ENCODE data around the gene SNAI3. TPM values are rescaled to one million over a fixed set of nuclear protein-coding genes. Genes with fewer than 3 reads are reported as not detected.

SNAI3 gene
- total RNA-seq, 2 experiments from 2014 or later: 5.2 to 5.3 TPM

- H3K4me1 Mint-ChIP-seq (ENCODE audit: low read depth): peaks cover 34% of the 10 kb centered on the region
- DNase-seq: no peak
- H3K36me3 Mint-ChIP-seq (ENCODE audit: low read depth): peaks cover 4% of the 10 kb centered on the region
- no peak for TF ChIP-seq CTCF (IDR thresholded peaks at IDR 0.05)
- no peaks in the 10 kb centered on the region for H3K27me3 Mint-ChIP-seq
- POLR2A ChIA-PET: interaction anchor here (0.7 to 3.5 kb wide), 3 partner anchors 8 to 11 kb away, joined by 3 to 21 read pairs (median 6); no protein-coding TSS in a partner anchor
- CTCF ChIA-PET: no interaction called here
- H3K4me3 Mint-ChIP-seq: no peak overlapping the region
- no peaks in the 10 kb centered on the region for H3K9me3 Mint-ChIP-seq
- no peak overlapping the region for H3K27ac Mint-ChIP-seq
- ATAC-seq: no peak
- intact Hi-C loops (cut with micrococcal nuclease): no loop called here
Observed at GRCh38 chr16:88692861-88693260, 6.6 kb upstream of the SNAI3 start.

- no peak for TF ChIP-seq CTCF (IDR thresholded peaks at IDR 0.05)
- no peaks in the 10 kb centered on the region for H3K27me3 Mint-ChIP-seq
- H3K36me3 Mint-ChIP-seq (ENCODE audit: low read depth): no peaks in the 10 kb centered on the region
- intact Hi-C loops (cut with micrococcal nuclease): no loop called here
- no peaks in the 10 kb centered on the region for H3K9me3 Mint-ChIP-seq
- DNase-seq (peak; percentile 47), ATAC-seq (peak; percentile 34)
- ChIA-PET CTCF (interaction anchor here (0.7 kb wide), 1 partner anchor 51 kb away, joined by 3 read pairs; no protein-coding TSS in a partner anchor), POLR2A (interaction anchor here (0.7 to 3.5 kb wide), 3 partner anchors 9 to 11 kb away, joined by 3 to 21 read pairs (median 6); no protein-coding TSS in a partner anchor)
- H3K27ac Mint-ChIP-seq: peak overlapping the region; percentile 66
- no peak overlapping the region for H3K4me3 Mint-ChIP-seq
- peaks cover 29% of the 10 kb centered on the region for H3K4me1 Mint-ChIP-seq (ENCODE audit: low read depth)
Observed at GRCh38 chr16:88691924-88692560, 5.7 kb upstream of the SNAI3 start.

GRCh38 chr16:88691129-88691813 is 5.0 kb upstream of the SNAI3 start:
- no peaks in the 10 kb centered on the region for H3K9me3 Mint-ChIP-seq
- no peak for DNase-seq
- peaks cover 29% of the 10 kb centered on the region for H3K4me1 Mint-ChIP-seq (ENCODE audit: low read depth)

GRCh38 chr16:88690341-88691128 is 4.2 kb upstream of the SNAI3 start:
- no peak for ATAC-seq
- CTCF ChIA-PET: no interaction called here
- DNase-seq: no peak
- peaks cover 29% of the 10 kb centered on the region for H3K4me1 Mint-ChIP-seq (ENCODE audit: low read depth)
- intact Hi-C loops (cut with micrococcal nuclease): no loop called here
- H3K9me3 Mint-ChIP-seq: no peaks in the 10 kb centered on the region
- H3K27me3 Mint-ChIP-seq: no peaks in the 10 kb centered on the region
- no peak overlapping the region for H3K4me3 Mint-ChIP-seq
- no peak overlapping the region for H3K27ac Mint-ChIP-seq
- POLR2A ChIA-PET: interaction anchor here (0.5 to 3.5 kb wide), 4 partner anchors 9 to 13 kb away, joined by 3 to 21 read pairs (median 5); no protein-coding TSS in a partner anchor
- TF ChIP-seq CTCF (IDR thresholded peaks at IDR 0.05): no peak
- H3K36me3 Mint-ChIP-seq (ENCODE audit: low read depth): no peaks in the 10 kb centered on the region

More at GRCh38 chr16:88691129-88691813, 5.0 kb upstream of the SNAI3 start:
- H3K36me3 Mint-ChIP-seq (ENCODE audit: low read depth): no peaks in the 10 kb centered on the region
- intact Hi-C loops (cut with micrococcal nuclease): no loop called here
- no peak for ATAC-seq
- H3K4me3 Mint-ChIP-seq: no peak overlapping the region
- no peak overlapping the region for H3K27ac Mint-ChIP-seq
- POLR2A ChIA-PET: interaction anchor here (0.5 to 3.5 kb wide), 4 partner anchors 9 to 14 kb away, joined by 3 to 21 read pairs (median 5); no protein-coding TSS in a partner anchor
- CTCF ChIA-PET: no interaction called here
- no peaks in the 10 kb centered on the region for H3K27me3 Mint-ChIP-seq
- no peak for TF ChIP-seq CTCF (IDR thresholded peaks at IDR 0.05)

Data from activated CD8-positive, alpha-beta T cell treated with anti-CD3 and anti-CD28 coated beads for 36 hours (primary cell).